Caco-2 (cell line): ENCODE results near the gene NAALADL2. TPM values are rescaled to one million over a fixed set of nuclear protein-coding genes. Genes with fewer than 3 reads are reported as not detected.

Source experiments
- BruUV-seq: library from RNA; stranded (reverse); fragments of 400-500 nt; replicated peaks from 2 replicates; lab custom pipeline; 2021; lab: Mats Ljungman, UMichigan
- CTCF ChIA-PET: fragments of 300-600 bp; sonication (Branson Sonifier 250); formaldehyde crosslinking; loops from one replicate; lab custom pipeline; 2022; ENCODE audit warnings: antibody characterized with exemption; lab: Charles Lee
- POLR2A ChIA-PET: fragments of 300-600 bp; sonication (Branson Sonifier 250); formaldehyde crosslinking; loops from one replicate; lab custom pipeline; 2022; ENCODE audit warnings: antibody characterized with exemption; lab: Charles Lee
- DNase-seq, 2 experiments: peaks; one replicate each; pipeline versions ENCODE4 v3.0.0 to v3.0.0-alpha.2; 2020 to 2022
- H3K27me3 ChIP-seq: replicated peaks from 2 replicates; pipeline ENCODE4 v1.6.0; 2011; ENCODE audit warnings: low read length; ENCODE audit not compliant: control insufficient read depth, insufficient read depth
- H3K36me3 ChIP-seq: 2 replicates; pipeline ENCODE4 v1.5.1; 2011; ENCODE audit warnings: low read length; ENCODE audit not compliant: control insufficient read depth, insufficient read depth
- H3K4me1 ChIP-seq: fragments of 250-450 bp; sonication (Bioruptor Pico); 2 replicates; pipeline ENCODE4 v1.5.1; 2020; ENCODE audit warnings: mild to moderate bottlenecking
- H3K4me3 ChIP-seq: 2 replicates; pipeline ENCODE4 v1.5.1; 2011; ENCODE audit warnings: low read depth, mild to moderate bottlenecking, control low read depth, low read length
- H3K9me3 ChIP-seq: fragments of 250-450 bp; sonication (Bioruptor Pico); 2 replicates; pipeline ENCODE4 v1.5.1; 2020; ENCODE audit warnings: mild to moderate bottlenecking, moderate library complexity
- H3K27ac Mint-ChIP-seq: one replicate; pipeline ENCODE4 v1.8.0; 2022; ENCODE audit warnings: mixed read lengths; ENCODE audit not compliant: unreplicated experiment
- H3K27me3 Mint-ChIP-seq: one replicate; pipeline ENCODE4 v1.8.0; 2022; ENCODE audit warnings: mixed read lengths; ENCODE audit not compliant: insufficient read depth, unreplicated experiment
- H3K36me3 Mint-ChIP-seq: one replicate; pipeline ENCODE4 v1.8.0; 2022; ENCODE audit warnings: mild to moderate bottlenecking, mixed read lengths; ENCODE audit not compliant: insufficient read depth, unreplicated experiment
- H3K4me1 Mint-ChIP-seq: one replicate; pipeline ENCODE4 v1.8.0; 2022; ENCODE audit warnings: low read depth, mixed read lengths; ENCODE audit not compliant: unreplicated experiment
- H3K4me3 Mint-ChIP-seq: one replicate; pipeline ENCODE4 v1.8.0; 2022; ENCODE audit warnings: mild to moderate bottlenecking, moderate library complexity, mixed read lengths; ENCODE audit not compliant: unreplicated experiment
- H3K9me3 Mint-ChIP-seq: one replicate; pipeline ENCODE4 v1.8.0; 2022; ENCODE audit warnings: mixed read lengths; ENCODE audit not compliant: unreplicated experiment
- intact Hi-C: fragments of 100-400 bp; cut with micrococcal nuclease; formaldehyde crosslinking; loops from one replicate; pipeline ENCODE4 v1.10.0; 2022; ENCODE audit not compliant: unreplicated experiment
- total RNA-seq: library from RNA; stranded (reverse); gene quantifications from 2 replicates; pipeline ENCODE4 v1.2.3, GENCODE V29; 2022
- TF ChIP-seq, protein P1 (sequence below), 2 experiments: fragments of 200-600 bp in 1 of 2; IDR thresholded peaks; 1 replicate in 1 of 2; 2 replicates in 1 of 2; pipeline versions ENCODE4 v1.5.1 to v1.8.0; 2011 to 2022; ENCODE audit warnings: antibody characterized with exemption in 1 of 2, control low read depth in 1 of 2, inconsistent platforms in 1 of 2, low read depth in 1 of 2, low read length in 1 of 2, mild to moderate bottlenecking in 1 of 2, moderate library complexity in 1 of 2; ENCODE audit not compliant: insufficient read depth in 1 of 2, severe bottlenecking in 1 of 2, unreplicated experiment in 1 of 2

The NAALADL2 gene
- total RNA-seq, 1 experiment from 2014 or later, result 4.4 TPM

DNA sequence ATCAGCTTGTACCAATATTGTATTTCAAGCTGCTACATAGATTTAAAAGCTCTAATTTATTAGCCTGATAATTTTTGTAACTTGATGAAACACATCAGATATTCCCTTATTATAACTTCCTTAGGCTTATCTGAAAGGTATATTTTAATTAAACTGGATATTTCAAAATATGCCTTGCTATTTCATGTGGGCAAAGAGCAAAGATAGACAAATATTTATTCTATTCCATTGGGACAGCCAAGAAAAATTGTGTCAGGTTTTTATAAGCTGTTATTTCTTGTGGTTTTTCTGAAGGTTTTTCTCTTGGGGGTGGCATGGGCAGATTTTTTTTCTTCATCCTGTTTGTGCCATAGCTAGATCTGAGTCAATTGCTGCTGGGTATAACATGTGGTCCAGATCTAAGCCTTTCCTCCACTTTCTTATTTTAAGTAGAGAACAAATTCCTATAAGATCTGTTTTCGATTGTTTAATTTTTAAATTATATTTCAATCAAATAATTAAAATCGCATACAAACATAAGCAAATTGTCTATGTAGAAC, 249.5 kb downstream of the NAALADL2 start:
- Mint-ChIP-seq H3K27me3 (no peaks in the 10 kb centered on the region), H3K4me1 (no peaks in the 10 kb centered on the region), H3K9me3 (no peaks in the 10 kb centered on the region), H3K27ac (no peak overlapping the region), H3K4me3 (no peak overlapping the region), H3K36me3 (no peaks in the 10 kb centered on the region)
- BruUV-seq, result no TSS peak
- ChIA-PET CTCF (no interaction called here), POLR2A (no interaction called here)
- no peak for DNase-seq
- Histone ChIP-seq H3K9me3 (no peaks in the 10 kb centered on the region), H3K36me3 (no peaks in the 10 kb centered on the region), H3K4me1 (no peaks in the 10 kb centered on the region), H3K4me3 (no peak overlapping the region), H3K27me3 (no peaks in the 10 kb centered on the region)
- TF ChIP-seq, protein P1, sequence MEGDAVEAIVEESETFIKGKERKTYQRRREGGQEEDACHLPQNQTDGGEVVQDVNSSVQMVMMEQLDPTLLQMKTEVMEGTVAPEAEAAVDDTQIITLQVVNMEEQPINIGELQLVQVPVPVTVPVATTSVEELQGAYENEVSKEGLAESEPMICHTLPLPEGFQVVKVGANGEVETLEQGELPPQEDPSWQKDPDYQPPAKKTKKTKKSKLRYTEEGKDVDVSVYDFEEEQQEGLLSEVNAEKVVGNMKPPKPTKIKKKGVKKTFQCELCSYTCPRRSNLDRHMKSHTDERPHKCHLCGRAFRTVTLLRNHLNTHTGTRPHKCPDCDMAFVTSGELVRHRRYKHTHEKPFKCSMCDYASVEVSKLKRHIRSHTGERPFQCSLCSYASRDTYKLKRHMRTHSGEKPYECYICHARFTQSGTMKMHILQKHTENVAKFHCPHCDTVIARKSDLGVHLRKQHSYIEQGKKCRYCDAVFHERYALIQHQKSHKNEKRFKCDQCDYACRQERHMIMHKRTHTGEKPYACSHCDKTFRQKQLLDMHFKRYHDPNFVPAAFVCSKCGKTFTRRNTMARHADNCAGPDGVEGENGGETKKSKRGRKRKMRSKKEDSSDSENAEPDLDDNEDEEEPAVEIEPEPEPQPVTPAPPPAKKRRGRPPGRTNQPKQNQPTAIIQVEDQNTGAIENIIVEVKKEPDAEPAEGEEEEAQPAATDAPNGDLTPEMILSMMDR (IDR thresholded peaks at IDR 0.05; ENCODE audit: insufficient read depth in 1 of 2, low read depth in 1 of 2, low read length in 1 of 2, severe bottlenecking in 1 of 2, unreplicated experiment in 1 of 2), result no peak
- intact Hi-C loops, result no loop called here

- CTCF ChIA-PET, result no interaction called here
These were observed 251.9 kb downstream of the NAALADL2 start for GRCh38 chr3:175111036-175111435.

GRCh38 chr3:175118382-175118941, 259.3 kb downstream of the NAALADL2 start:
- Mint-ChIP-seq H3K36me3 (no peaks in the 10 kb centered on the region), H3K27me3 (no peaks in the 10 kb centered on the region), H3K4me3 (no peak overlapping the region), H3K9me3 (no peaks in the 10 kb centered on the region), H3K27ac (no peak overlapping the region), H3K4me1 (no peaks in the 10 kb centered on the region)
- CTCF ChIA-PET, result no interaction called here
- no TSS peak for BruUV-seq
- Histone ChIP-seq H3K4me3 (no peak overlapping the region), H3K4me1 (no peaks in the 10 kb centered on the region), H3K27me3 (no peaks in the 10 kb centered on the region), H3K9me3 (no peaks in the 10 kb centered on the region), H3K36me3 (no peaks in the 10 kb centered on the region)
- POLR2A ChIA-PET, result no interaction called here
- DNase-seq, result no peak
- intact Hi-C loops, result no loop called here
- TF ChIP-seq, protein P1 (IDR thresholded peaks at IDR 0.05; ENCODE audit: insufficient read depth in 1 of 2, low read depth in 1 of 2, low read length in 1 of 2, severe bottlenecking in 1 of 2, unreplicated experiment in 1 of 2), result no peak

More at GRCh38 chr3:175111036-175111435, 251.9 kb downstream of the NAALADL2 start:
- H3K4me1 Mint-ChIP-seq, result no peaks in the 10 kb centered on the region
- Histone ChIP-seq H3K36me3 (no peaks in the 10 kb centered on the region), H3K27me3 (no peaks in the 10 kb centered on the region), H3K9me3 (no peaks in the 10 kb centered on the region), H3K4me1 (no peaks in the 10 kb centered on the region), H3K4me3 (no peak overlapping the region)
- H3K27me3 Mint-ChIP-seq, result no peaks in the 10 kb centered on the region
- H3K27ac Mint-ChIP-seq, result no peak overlapping the region
- DNase-seq, result no peak
- intact Hi-C loops, result no loop called here
- BruUV-seq, result no TSS peak
- POLR2A ChIA-PET, result no interaction called here
- no peaks in the 10 kb centered on the region for H3K36me3 Mint-ChIP-seq
- no peak overlapping the region for H3K4me3 Mint-ChIP-seq
- no peaks in the 10 kb centered on the region for H3K9me3 Mint-ChIP-seq
- TF ChIP-seq, protein P1 (IDR thresholded peaks at IDR 0.05; ENCODE audit: insufficient read depth in 1 of 2, low read depth in 1 of 2, low read length in 1 of 2, severe bottlenecking in 1 of 2, unreplicated experiment in 1 of 2), result no peak
